Ureter (tissue), 1 donor: ENCODE measurements around the gene GNAO1. TPM values are rescaled to one million over a fixed set of nuclear protein-coding genes. Genes with fewer than 3 reads are reported as not detected.

Source experiments
- DNase-seq: peaks from one replicate; pipeline ENCODE4 v3.0.0-alpha.2; 2020; ENCODE audit warnings: low spot score
- total RNA-seq: library from RNA; stranded (reverse); gene quantifications from one replicate; pipeline ENCODE4 v1.2.4, GENCODE V29; 2023
- donor health status: DM: yes; HTN: yes; CAD: no.

The GNAO1 gene
- total RNA-seq, 1 donor from 2014 or later, result 23.8 TPM

- DNase-seq, result no peak
Observed at GRCh38 chr16:56400458-56400857, 209.2 kb downstream of the GNAO1 start.

DNA sequence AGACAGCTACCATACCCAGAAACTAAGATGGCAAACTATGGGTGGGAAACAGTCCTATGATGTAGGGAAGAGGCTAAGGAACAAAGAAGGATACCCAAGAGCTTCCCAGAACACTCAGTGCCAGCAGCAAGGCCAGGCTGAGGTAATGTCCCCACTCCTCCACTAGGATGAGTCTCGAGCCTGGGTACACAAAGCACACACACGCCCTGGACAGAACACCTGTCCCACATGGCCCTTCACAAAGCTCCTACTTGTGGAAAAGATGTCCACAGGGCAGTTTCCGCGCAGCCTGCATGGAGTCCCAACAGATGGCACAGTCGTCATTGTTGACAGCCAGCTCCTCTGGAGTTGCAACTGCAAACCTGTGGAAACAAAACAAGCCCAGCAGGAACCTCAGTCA, 210.2 kb downstream of the GNAO1 start:
- no peak for DNase-seq

DNA sequence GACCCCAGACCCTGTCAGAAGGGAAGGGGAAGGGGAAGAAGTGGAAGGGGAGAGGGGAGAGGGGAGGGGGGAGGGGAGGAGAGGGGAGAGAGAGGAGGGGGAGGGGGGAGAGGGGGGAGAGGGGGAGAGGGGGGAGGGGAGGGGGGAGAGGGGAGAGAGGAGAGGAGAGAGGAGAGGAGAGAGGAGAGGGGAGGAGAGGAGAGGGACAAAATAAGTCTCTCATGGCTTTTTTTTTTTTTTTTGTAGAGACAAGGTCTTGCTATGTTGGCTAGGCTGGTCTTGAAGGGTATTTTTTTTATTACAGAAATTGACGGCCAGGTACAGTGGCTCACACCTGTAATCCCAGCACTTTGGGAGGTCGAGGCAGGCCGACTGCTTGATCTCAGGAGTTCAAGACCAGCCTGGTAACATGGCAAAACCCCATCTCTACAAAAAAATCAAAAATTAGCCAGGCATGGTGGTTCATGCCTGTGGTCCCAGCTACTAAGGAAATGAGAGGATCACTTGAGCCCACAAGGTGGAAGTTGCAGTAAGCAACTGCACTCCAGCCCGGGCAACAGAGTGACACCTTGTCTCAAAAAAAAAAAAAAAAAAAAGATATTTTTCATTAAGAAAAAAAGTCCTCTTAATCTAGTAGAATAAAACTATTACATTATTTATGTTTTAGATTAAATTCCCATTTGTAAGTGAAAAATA, 214.8 kb downstream of the GNAO1 start:
- no peak for DNase-seq

Other genes starting within 250 kb of the GNAO1 start
- 97.2 TPM for gene AMFR, start 234.1 kb downstream of the GNAO1 start, total RNA-seq